HG02588 (cell line): ENCODE measurements around the gene CRACDL.

Experiments used
- ATAC-seq: cut with Tn5 transposase; IDR thresholded peaks from one replicate; pipeline ENCODE4 v1.9.1; 2021; ENCODE audit warnings: mild to moderate bottlenecking, moderate library complexity; ENCODE audit not compliant: unreplicated experiment

The CRACDL gene

DNA sequence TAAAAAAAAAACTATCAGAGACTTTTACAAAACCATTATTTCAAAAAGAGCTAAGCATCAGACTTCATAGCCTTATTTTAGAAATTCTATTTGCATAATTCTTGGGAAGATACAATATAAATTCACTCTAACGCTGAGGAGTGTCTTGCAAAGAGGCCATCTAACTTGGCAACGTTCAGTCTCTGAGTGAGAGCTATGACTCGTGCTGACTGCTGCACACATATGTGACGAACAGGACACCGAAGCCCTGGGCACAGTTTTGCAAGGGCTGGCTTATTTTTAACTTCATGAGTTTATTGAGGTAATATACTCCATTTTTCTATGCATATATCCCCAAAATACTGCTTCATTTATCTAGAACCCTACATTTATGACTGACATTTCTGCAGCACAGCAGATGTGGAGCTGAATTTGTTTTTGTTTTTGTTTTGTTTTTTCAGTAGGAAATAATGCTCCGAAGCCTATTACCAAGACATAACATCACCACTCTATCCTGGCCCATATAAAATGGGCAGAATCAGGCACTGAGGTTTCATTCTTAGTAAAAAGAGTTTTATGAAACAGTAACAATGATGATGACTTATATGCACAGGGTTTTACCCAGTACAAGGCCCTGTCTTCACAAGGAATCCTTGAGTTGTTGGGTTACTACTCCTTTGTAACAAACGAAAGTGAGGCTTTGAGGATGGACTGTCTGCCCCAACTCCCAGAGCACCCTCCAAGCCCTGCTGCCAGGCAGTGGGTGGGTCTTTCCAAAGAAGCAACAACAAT lies 68.3 kb downstream of the CRACDL start:
- ATAC-seq, result no peak

GRCh38 chr2:98866033-98866432 lies 70.0 kb downstream of the CRACDL start:
- ATAC-seq, result no peak

DNA sequence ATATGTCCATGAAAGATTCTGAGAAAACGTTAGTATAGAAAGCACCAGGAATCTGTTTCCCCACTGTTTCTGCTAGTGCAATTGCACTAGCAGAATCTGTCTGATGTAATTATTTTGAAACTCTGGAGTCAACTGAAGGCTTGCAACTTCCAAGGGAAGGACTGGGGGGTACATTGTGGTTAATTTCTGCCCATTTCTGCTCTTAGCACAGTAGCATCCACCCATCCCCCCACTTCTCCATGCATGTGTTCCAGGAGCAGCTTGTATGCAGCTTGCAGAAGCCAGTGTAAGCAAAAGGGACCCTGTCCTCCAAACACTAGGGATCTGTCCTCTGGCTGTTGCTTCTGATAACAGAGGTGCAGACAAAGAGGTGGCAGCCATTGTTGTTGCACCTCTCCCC lies 74.4 kb downstream of the CRACDL start:
- no peak for ATAC-seq

- no peak for ATAC-seq
Observed at GRCh38 chr2:98859323-98859722, 76.7 kb downstream of the CRACDL start.

GRCh38 chr2:98857001-98857400 lies 79.0 kb downstream of the CRACDL start:
- ATAC-seq, result no peak

- ATAC-seq, result no peak
Observed at GRCh38 chr2:98854682-98855081, 81.3 kb downstream of the CRACDL start.

DNA sequence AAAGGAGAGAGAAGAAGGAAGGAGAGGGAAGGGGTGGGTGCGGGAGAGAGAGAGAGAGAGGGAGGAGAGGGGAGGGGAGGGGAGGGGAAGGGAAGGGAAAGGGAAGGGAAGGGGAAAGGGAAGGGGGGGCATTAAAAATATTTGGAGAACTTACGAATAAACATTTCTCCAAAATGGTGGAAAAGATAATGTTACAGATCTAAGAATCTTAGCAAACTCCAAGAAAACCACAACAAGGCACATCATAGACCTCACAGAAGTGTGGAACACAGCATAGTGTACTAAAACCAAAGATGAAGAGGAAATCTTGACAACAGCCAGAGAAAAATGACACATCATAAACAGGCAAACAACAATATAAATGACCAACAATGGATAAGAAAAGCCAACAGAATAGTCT lies 83.1 kb downstream of the CRACDL start:
- ATAC-seq, result no peak

- ATAC-seq, result no peak
Observed at GRCh38 chr2:98850074-98850473, 86.0 kb downstream of the CRACDL start.

- ATAC-seq, result no peak
Observed at GRCh38 chr2:98849113-98849512, 86.9 kb downstream of the CRACDL start.

GRCh38 chr2:98847853-98848252 lies 88.2 kb downstream of the CRACDL start:
- ATAC-seq, result no peak

GRCh38 chr2:98846041-98846440 lies 90.0 kb downstream of the CRACDL start:
- no peak for ATAC-seq

DNA sequence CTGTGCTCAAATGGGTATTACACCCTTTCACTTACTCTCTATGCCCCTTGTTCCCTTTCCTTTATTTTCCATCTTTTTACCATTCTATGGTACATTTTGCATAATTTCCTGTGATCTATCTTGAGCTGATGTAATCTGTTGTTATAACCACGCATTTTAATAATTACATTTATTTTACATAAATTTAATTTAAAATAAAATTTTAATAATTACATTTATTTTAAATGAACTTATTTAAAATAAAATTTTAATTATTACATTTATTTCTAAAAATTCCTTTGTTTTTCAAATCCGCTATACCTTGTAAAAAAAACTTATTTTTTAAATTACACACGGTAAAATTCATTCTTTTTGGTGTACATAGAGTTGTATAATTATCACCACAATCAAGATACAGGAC lies 93.9 kb downstream of the CRACDL start:
- ATAC-seq, result no peak

DNA sequence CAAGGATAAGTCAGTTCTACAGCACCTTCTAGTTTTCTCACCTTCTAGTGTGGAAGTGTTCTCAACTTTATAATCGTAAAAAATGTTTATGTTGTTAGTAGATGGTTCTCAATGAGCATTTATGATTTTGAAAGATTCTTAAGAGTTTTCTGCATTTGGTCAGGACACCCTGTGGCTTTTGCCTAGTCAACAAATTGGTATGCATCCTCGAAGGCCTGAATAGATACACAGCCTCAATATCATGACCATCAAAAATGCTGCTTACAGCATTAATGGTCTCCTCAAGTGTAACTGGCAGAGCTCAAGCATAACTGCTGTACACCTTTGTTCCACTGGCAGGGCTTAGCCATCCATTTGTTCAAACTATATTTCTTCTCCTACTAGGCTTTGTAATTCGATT lies 96.7 kb downstream of the CRACDL start:
- ATAC-seq, result no peak

GRCh38 chr2:98835831-98836385 lies 100.1 kb downstream of the CRACDL start:
- no peak for ATAC-seq

DNA sequence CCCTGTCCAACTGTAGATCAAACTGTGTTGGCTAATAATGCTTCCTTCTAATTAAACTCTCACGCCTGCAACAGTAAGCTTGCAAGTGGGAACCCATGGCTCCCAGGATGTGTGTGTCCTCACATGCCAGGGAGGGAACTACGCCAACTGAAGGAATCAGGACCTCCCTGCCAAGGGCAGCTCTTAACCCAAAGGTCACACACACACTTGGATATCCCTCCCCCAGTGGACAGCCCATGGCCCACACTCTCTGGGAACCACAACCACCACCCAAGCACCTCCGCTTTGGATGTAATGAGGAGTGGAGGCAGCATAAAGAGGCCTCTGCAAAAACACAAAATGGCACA lies 102.1 kb downstream of the CRACDL start:
- ATAC-seq, result no peak

GRCh38 chr2:98833172-98833916 lies 102.7 kb downstream of the CRACDL start:
- no peak for ATAC-seq

DNA sequence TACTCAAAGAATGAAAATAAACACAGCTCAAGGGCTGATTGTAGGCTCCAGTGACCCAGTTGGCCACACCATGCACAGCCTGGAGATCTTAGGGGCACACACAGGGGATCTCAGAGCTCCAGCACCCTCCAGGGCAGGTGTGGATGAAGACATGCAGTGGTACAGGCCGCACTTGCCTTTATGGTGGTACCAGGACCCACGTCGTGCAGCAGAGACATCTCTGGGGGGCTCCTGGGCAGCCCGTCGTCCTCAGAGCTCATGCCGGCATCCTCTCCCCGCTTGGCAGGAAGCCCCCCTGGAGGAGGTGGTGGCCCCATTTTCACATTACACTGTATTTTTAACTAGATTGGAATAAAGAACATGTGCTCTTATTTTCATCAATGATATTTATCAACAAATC lies 103.9 kb downstream of the CRACDL start:
- no peak for ATAC-seq

GRCh38 chr2:98830571-98831145 lies 105.4 kb downstream of the CRACDL start:
- ATAC-seq, result no peak

GRCh38 chr2:98829581-98830270 lies 106.3 kb downstream of the CRACDL start:
- ATAC-seq, result no peak

DNA sequence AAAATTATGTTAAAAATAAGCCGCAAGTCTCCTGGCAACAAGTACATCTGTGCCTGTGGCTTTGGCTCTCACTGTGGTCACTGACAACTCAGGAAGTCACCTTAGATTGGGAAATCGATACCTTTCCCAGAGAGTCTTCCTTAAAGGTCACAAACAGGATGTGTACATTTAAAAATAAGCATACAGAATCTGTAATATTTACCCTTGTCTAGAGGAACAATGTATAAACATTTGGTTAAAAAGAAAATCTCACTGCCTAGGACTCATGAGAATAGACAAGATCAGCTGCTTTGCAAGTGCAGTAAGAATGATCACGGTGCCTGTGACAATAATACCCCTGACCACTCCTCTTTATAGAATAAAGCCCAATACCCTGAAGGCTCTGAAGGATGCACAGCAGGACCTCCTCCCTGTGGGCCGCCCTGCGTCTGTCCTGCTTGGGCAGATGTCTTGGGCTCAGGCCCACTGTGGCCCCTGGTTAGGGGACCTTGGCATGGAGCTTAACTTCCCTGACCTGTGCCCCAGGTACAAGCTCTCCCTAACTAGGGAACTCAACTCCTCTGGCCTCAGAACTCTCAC lies 107.1 kb downstream of the CRACDL start:
- ATAC-seq, result no peak

- no peak for ATAC-seq
Observed at GRCh38 chr2:98828369-98828744, 107.7 kb downstream of the CRACDL start.
